Ovary (tissue), 3 donors: ENCODE results near the gene HSD17B3.

Experiments
- EP300 ChIP-seq: sonication (generic); formaldehyde crosslinking; IDR thresholded peaks from one replicate; pipeline ENCODE4 v1.6.1; 2017; ENCODE audit warnings: antibody characterized with exemption
- POLR2A ChIP-seq: fragments of 450-650 bp; IDR thresholded peaks from one replicate; pipeline ENCODE4 v1.6.1; 2017; ENCODE audit warnings: antibody characterized with exemption, mild to moderate bottlenecking, moderate library complexity
- TF ChIP-seq, protein P1 (sequence below), 3 donors: fragments of 450-650 bp in 2 of 3; fragments of 200-600 bp in 1 of 3; IDR thresholded peaks; one replicate each; pipeline versions ENCODE4 v1.5.1 to v1.8.0; 2016 to 2022; ENCODE audit warnings: antibody characterized with exemption in 3 of 3, mild to moderate bottlenecking in 1 of 3
- donor health status: DM: no; HTN: no; CAD: no.

DNA sequence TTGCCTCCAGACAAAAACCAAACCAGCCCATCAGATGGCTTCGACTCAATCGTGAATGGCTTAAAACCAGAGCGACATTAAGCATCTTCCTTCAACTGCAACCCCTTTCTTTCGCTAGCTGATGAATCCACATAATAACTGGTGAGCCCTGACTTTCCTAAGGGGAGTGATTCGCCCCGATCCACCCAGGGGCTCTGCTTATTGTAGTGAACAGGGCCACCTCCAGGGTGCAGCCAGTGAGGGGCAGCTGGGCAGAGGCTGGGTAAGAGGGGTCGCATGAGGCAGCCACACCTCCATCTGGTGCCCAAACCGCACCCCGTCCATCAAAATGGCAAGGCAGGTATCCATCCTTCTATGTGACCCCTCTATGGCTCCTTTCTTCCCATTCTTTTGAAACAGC is 43.6 kb upstream of the HSD17B3 start:
- TF ChIP-seq POLR2A, result no peak
- TF ChIP-seq, protein P1, sequence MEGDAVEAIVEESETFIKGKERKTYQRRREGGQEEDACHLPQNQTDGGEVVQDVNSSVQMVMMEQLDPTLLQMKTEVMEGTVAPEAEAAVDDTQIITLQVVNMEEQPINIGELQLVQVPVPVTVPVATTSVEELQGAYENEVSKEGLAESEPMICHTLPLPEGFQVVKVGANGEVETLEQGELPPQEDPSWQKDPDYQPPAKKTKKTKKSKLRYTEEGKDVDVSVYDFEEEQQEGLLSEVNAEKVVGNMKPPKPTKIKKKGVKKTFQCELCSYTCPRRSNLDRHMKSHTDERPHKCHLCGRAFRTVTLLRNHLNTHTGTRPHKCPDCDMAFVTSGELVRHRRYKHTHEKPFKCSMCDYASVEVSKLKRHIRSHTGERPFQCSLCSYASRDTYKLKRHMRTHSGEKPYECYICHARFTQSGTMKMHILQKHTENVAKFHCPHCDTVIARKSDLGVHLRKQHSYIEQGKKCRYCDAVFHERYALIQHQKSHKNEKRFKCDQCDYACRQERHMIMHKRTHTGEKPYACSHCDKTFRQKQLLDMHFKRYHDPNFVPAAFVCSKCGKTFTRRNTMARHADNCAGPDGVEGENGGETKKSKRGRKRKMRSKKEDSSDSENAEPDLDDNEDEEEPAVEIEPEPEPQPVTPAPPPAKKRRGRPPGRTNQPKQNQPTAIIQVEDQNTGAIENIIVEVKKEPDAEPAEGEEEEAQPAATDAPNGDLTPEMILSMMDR (IDR thresholded peaks at IDR 0.05), result no peak
- no peak for TF ChIP-seq EP300
